HCT116 (cell line): ENCODE data around the gene THUMPD3.

Experiments
- POLR2A ChIP-seq: IDR thresholded peaks from 2 replicates; pipeline ENCODE4 v1.7.0; 2011; ENCODE audit warnings: borderline replicate concordance; ENCODE audit not compliant: insufficient read depth, insufficient read length; ENCODE audit errors: extremely low read depth
- YY1 ChIP-seq: IDR thresholded peaks from 2 replicates; pipeline ENCODE4 v1.6.1; 2011; ENCODE audit warnings: low read length, low read depth, moderate library complexity, mild to moderate bottlenecking; ENCODE audit not compliant: insufficient replicate concordance; ENCODE audit errors: extremely low read depth
- TF ChIP-seq, protein P1 (sequence below): IDR thresholded peaks from 2 replicates; pipeline ENCODE4 v1.6.1; 2011; ENCODE audit warnings: mild to moderate bottlenecking, low read length, moderate library complexity; ENCODE audit not compliant: insufficient replicate concordance; ENCODE audit errors: extremely low read depth

DNA sequence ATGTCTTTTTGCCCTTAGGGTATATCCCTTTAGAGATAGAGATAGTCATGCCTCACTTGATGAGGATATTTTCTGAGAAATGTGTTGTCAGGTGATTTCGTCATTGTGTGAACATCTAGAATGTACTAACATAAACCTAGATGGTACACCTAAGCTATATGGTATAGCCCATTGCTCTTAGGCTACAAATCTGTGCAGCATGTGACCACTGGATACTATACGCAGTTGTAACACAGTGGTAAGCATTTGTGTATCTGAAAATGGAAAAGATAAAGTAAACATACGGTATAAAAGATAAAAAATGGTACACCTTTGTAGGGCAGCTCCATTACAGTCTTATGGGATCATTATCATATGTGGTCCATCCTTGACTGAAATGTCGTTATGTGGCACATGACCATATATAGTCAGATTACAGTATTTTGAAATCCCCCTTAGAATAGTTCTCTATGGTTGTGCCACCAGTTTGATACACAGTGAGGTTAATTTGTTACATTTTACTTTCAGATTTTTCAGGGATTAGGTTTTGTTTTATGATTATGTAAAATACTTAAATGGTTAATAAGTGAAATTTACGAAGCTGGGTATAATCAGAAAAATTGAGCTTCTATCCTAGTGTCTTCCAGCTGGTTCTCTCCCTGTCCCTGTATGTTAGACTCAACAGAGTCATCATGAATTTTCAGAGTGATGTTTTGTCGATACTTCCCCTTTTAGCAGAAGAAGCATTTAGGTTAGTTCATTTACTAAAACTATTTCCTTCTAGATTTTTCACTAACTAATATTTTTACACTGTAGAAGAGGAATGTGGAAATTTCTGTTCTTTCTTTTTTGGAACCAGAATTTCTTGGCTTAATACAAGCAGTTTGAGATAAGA, 47.4 kb downstream of the THUMPD3 start:
- no peak for TF ChIP-seq YY1
- TF ChIP-seq, protein P1, sequence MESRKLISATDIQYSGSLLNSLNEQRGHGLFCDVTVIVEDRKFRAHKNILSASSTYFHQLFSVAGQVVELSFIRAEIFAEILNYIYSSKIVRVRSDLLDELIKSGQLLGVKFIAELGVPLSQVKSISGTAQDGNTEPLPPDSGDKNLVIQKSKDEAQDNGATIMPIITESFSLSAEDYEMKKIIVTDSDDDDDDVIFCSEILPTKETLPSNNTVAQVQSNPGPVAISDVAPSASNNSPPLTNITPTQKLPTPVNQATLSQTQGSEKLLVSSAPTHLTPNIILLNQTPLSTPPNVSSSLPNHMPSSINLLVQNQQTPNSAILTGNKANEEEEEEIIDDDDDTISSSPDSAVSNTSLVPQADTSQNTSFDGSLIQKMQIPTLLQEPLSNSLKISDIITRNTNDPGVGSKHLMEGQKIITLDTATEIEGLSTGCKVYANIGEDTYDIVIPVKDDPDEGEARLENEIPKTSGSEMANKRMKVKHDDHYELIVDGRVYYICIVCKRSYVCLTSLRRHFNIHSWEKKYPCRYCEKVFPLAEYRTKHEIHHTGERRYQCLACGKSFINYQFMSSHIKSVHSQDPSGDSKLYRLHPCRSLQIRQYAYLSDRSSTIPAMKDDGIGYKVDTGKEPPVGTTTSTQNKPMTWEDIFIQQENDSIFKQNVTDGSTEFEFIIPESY = no peak
- no peak for TF ChIP-seq POLR2A
